RWPE2 (cell line): ENCODE results near the gene MRPL49.

ENCODE experiments used
- ATAC-seq: fragments of 200-7000 bp; cut with Tn5 transposase; 3 replicates; pipeline ENCODE4 v1.9.1; 2021; ENCODE audit warnings: low read depth
- DNase-seq: peaks from one replicate; pipeline ENCODE4 v3.0.0-alpha.2; 2020; ENCODE audit warnings: low spot score
- H3K27ac ChIP-seq: fragments of 450-650 bp; 2 replicates; pipeline ENCODE4 v1.5.1; 2017; ENCODE audit warnings: mild to moderate bottlenecking; ENCODE audit not compliant: poor library complexity, severe bottlenecking
- H3K27me3 ChIP-seq: fragments of 250-450 bp; sonication (Bioruptor Pico); 2 replicates; pipeline ENCODE4 v1.5.1; 2021; ENCODE audit warnings: mild to moderate bottlenecking, moderate library complexity; ENCODE audit not compliant: insufficient read depth, poor library complexity, severe bottlenecking
- H3K36me3 ChIP-seq: fragments of 250-450 bp; sonication (Bioruptor Pico); 2 replicates; pipeline ENCODE4 v1.5.1; 2020; ENCODE audit warnings: low read depth, mild to moderate bottlenecking, moderate library complexity
- H3K4me1 ChIP-seq: fragments of 250-450 bp; sonication (Bioruptor Pico); 2 replicates; pipeline ENCODE4 v1.5.1; 2021; ENCODE audit warnings: mild to moderate bottlenecking, moderate library complexity; ENCODE audit not compliant: insufficient read depth, poor library complexity, severe bottlenecking
- H3K4me3 ChIP-seq: fragments of 250-450 bp; sonication (Bioruptor Pico); 2 replicates; pipeline ENCODE4 v1.5.1; 2021; ENCODE audit warnings: mild to moderate bottlenecking, moderate library complexity; ENCODE audit not compliant: severe bottlenecking
- H3K9me3 ChIP-seq: fragments of 250-450 bp; sonication (Bioruptor Pico); 2 replicates; pipeline ENCODE4 v1.5.1; 2021; ENCODE audit warnings: mild to moderate bottlenecking, moderate library complexity; ENCODE audit not compliant: severe bottlenecking
- TF ChIP-seq, protein P1 (sequence below): fragments of 450-650 bp; IDR thresholded peaks from one replicate; pipeline ENCODE4 v1.5.1; 2017; ENCODE audit warnings: mild to moderate bottlenecking, moderate library complexity; ENCODE audit not compliant: poor library complexity, severe bottlenecking

MRPL49 gene

DNA sequence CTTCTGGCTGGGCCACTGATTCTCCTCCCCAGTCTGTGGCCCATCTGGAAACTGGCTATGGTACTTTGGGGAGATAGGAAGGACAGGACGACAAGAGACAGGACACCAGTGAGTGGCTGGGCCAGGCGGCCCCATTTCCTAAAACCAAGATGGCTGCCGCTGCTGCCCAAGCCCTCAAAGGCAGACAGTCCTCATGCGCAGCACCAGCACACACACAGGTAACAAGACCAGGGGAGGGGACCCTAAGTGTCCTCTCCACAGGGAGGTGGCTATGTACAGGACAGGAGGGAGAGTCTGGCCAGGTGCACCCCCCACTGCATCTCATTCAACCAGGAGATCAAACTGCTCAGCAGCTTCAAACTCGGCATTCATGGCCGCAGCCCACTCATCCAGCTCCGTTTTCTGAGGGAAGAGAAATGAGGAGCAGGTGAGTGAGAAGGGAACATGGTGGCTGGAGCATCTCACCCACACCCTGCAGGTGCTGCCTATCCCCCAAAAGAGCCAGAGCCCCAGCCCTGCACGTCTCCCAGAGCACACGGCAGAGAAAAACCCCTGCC is 43.3 kb upstream of the MRPL49 start:
- Histone ChIP-seq H3K4me3 (no peak overlapping the region), H3K27me3 (no peaks in the 10 kb centered on the region), H3K27ac (no peak overlapping the region), H3K4me1 (peaks cover 7% of the 10 kb centered on the region), H3K36me3 (peaks cover 61% of the 10 kb centered on the region), H3K9me3 (no peaks in the 10 kb centered on the region)
- ATAC-seq (no peak), DNase-seq (no peak)
- TF ChIP-seq, protein P1, sequence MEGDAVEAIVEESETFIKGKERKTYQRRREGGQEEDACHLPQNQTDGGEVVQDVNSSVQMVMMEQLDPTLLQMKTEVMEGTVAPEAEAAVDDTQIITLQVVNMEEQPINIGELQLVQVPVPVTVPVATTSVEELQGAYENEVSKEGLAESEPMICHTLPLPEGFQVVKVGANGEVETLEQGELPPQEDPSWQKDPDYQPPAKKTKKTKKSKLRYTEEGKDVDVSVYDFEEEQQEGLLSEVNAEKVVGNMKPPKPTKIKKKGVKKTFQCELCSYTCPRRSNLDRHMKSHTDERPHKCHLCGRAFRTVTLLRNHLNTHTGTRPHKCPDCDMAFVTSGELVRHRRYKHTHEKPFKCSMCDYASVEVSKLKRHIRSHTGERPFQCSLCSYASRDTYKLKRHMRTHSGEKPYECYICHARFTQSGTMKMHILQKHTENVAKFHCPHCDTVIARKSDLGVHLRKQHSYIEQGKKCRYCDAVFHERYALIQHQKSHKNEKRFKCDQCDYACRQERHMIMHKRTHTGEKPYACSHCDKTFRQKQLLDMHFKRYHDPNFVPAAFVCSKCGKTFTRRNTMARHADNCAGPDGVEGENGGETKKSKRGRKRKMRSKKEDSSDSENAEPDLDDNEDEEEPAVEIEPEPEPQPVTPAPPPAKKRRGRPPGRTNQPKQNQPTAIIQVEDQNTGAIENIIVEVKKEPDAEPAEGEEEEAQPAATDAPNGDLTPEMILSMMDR = no peak

DNA sequence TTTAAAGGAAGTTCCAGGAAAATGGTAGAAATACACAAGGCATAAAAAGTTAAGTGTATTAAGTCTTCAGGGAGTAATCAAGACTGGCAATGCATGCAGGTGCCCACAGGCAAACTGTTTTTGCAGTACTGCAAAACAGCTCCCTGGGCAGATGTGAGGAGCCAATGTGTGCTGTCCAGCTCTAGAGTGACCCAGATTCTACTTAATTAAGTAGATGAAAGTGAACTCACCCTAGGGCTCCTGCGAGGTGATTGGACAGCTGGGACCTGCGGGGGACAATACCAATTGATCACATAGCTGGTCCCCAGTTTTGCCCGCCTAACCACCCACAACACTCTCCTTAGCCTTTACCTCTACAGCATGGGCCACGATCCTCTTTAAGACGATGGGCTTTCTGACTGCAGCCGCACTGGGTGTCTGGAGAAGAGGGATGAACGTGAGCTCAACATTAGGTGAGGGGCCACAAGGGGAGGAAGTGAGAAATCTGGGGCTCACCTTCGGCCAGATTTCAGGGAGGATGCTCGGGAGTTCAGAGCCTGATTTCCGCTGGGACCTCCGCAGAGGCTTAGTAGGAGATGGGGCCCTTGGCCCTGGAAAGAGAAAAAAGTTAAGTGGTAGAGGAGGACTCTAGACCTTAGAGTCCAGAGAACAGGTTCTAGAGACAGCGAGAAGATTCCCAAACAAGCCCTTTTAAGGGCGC is 38.8 kb upstream of the MRPL49 start:
- H3K27ac ChIP-seq = peak overlapping the region; percentile 65
- TF ChIP-seq, protein P1 = no peak
- H3K4me3 ChIP-seq = peak overlapping the region; percentile 78
- H3K4me1 ChIP-seq = peaks cover 13% of the 10 kb centered on the region
- DNase-seq (no peak), ATAC-seq (no peak; the same call in 2 of the 3 replicates)
- no peaks in the 10 kb centered on the region for H3K27me3 ChIP-seq
- H3K36me3 ChIP-seq = peaks cover 70% of the 10 kb centered on the region
- no peaks in the 10 kb centered on the region for H3K9me3 ChIP-seq

DNA sequence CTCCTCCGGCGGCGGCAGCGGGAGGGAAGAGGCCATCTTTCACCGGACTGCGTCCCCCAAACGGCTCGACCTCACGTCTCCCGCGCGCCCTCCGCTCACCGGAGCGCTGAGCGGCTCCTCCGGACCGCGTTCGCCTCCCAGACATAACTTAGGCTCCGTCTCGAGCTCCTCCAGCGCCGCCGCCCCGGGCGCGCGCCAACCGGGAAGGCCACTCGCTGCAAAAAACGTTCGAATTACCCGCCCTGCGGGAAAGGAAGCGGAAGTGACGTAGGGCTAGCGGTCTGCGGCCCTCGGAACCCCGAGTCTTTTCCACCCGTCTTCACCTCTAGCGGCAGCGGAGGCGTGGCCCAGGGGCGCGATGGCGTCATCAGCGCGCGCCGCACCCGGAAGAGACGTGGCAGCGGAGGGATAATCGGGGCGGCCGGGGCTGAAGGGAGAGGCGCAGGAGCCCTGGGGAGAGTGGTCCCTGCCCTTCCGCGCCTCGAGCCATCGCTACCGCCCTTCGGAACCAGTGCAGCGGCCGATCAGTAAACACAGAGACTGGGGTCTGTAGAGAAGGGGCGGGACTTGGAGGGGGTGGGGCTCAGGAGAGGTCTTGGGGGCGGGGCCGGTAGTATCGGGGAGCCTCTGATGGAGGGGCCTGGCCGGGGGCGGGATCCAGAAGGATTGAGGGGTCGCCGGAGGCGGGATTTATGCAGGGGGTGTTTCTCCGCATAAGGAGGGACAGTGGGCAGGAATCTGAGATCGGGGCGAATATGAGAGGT is 38.1 kb upstream of the MRPL49 start, which contains the start of the genes CDCA5 and ZFPL1:
TSS of gene CDCA5 (minus strand) at position 207 of the 764 bp plus-strand sequence. CDS start at position 145, 62 bp downstream.
TSS of gene ZFPL1 (plus strand) at position 389 of the 764 bp plus-strand sequence. CDS start 477 bp downstream, outside the sequence.
- H3K27ac ChIP-seq = peak within 1 kb of the TSS; percentile 65
- peak within 1 kb of the TSS; percentile 78 for H3K4me3 ChIP-seq
- H3K27me3 ChIP-seq = no peaks in the 10 kb centered on the region
- H3K4me1 ChIP-seq = peaks cover 13% of the 10 kb centered on the region
- ATAC-seq = peak; percentile 82
- TF ChIP-seq, protein P1 = no peak
- H3K36me3 ChIP-seq = peaks cover 63% of the 10 kb centered on the region
- no peaks in the 10 kb centered on the region for H3K9me3 ChIP-seq
- DNase-seq = peak; percentile 91

DNA sequence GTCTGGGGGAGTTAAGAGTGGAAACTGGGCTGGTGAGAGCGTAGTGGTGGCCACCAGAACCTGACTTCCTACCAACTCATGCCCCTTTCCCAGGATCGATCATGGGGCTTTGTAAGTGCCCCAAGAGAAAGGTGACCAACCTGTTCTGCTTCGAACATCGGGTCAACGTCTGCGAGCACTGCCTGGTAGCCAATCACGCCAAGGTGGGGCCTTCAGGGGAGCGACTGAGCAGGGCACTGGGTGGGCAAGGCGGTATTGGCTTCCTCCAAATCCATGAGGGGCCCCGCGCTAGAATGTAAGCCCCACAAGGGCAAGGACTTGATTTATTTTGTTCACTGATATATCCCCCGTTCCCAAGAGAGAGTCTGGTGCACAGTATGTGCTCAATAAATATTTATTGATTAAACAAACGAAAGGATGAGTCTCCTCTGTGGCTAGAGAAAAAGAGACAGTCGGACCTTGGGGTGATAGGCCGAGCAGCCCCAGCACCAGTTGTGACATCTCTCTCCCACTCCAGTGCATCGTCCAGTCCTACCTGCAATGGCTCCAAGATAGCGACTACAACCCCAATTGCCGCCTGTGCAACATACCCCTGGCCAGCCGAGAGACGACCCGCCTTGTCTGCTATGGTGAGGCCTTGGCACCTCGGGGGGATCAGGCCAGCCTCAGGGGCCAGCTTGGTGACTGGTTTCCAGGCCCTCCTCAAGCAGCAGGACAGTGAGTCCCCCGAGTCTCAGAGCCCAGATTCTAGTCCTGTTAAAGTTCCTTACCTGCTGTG is 37.3 kb upstream of the MRPL49 start:
- Histone ChIP-seq H3K36me3 (peaks cover 55% of the 10 kb centered on the region), H3K9me3 (no peaks in the 10 kb centered on the region), H3K27me3 (no peaks in the 10 kb centered on the region), H3K4me3 (peak overlapping the region; percentile 78), H3K27ac (peak overlapping the region; percentile 65), H3K4me1 (peaks cover 13% of the 10 kb centered on the region)
- DNase-seq (no peak), ATAC-seq (peak; percentile 3; the same call in 1 of the 3 replicates)
- TF ChIP-seq, protein P1 = no peak
